T-helper 2 cell (primary cell): Measurements from ENCODE around the gene CHMP6.
A peak's percentile ranks its signal among the peaks of the same experiment; 100 is the strongest.

Experiments used
- DNase-seq, 5 experiments: peaks; one replicate each; pipeline versions ENCODE4 v3.0.0 to v3.0.0-alpha.2; 2012 to 2022

Gene CHMP6

GRCh38 chr17:80956321-80957190 lies 35.1 kb upstream of the CHMP6 start:
- DNase-seq: no peak

- DNase-seq: no peak
Observed at GRCh38 chr17:80957461-80957941, 34.1 kb upstream of the CHMP6 start.

- DNase-seq: no peak
Observed at GRCh38 chr17:80959330-80960036, 32.2 kb upstream of the CHMP6 start.

- no peak for DNase-seq
Observed at GRCh38 chr17:80960037-80960796, 31.4 kb upstream of the CHMP6 start.

- no peak for DNase-seq
Observed at GRCh38 chr17:80960797-80961452, 30.7 kb upstream of the CHMP6 start.

- no peak for DNase-seq
Observed at GRCh38 chr17:80961541-80962330, 29.9 kb upstream of the CHMP6 start.

GRCh38 chr17:80962356-80963329 lies 29.0 kb upstream of the CHMP6 start:
- no peak for DNase-seq

- DNase-seq: no peak
Observed at GRCh38 chr17:80963812-80964543, 27.7 kb upstream of the CHMP6 start.

GRCh38 chr17:80964544-80964856 lies 27.1 kb upstream of the CHMP6 start:
- no peak for DNase-seq

- DNase-seq: no peak
Observed at GRCh38 chr17:80964859-80965580, 26.6 kb upstream of the CHMP6 start.

- no peak for DNase-seq
Observed at GRCh38 chr17:80965606-80966005, 26.0 kb upstream of the CHMP6 start.

- DNase-seq: no peak
Observed at GRCh38 chr17:80967404-80967872, 24.2 kb upstream of the CHMP6 start.

- DNase-seq: no peak
Observed at GRCh38 chr17:80968602-80969029, 23.0 kb upstream of the CHMP6 start.

- DNase-seq: no peak
Observed at GRCh38 chr17:80969030-80969673, 22.5 kb upstream of the CHMP6 start.

- DNase-seq: no peak
Observed at GRCh38 chr17:80969674-80970043, 22.0 kb upstream of the CHMP6 start.

- peak in 2 of 5 experiments; percentile 23 to 41 for DNase-seq
Observed at GRCh38 chr17:80970044-80970761, 21.4 kb upstream of the CHMP6 start.

- DNase-seq: no peak
Observed at GRCh38 chr17:80970762-80971703, 20.6 kb upstream of the CHMP6 start.
